Ishikawa (cell line): ENCODE measurements around the gene NT5DC3.

Source experiments
- CEBPB ChIP-seq: IDR thresholded peaks from 2 replicates; pipeline ENCODE4 v1.6.1; 2012
- RAD21 ChIP-seq: IDR thresholded peaks from 2 replicates; pipeline ENCODE4 v1.6.1; 2012; ENCODE audit warnings: low read depth
- TAF1 ChIP-seq: IDR thresholded peaks from 2 replicates; pipeline ENCODE4 v1.6.1; 2012; ENCODE audit warnings: low read depth, mild to moderate bottlenecking
- YY1 ChIP-seq: IDR thresholded peaks from 2 replicates; pipeline ENCODE4 v1.6.1; 2012; ENCODE audit warnings: low read depth

GRCh38 chr12:103883908-103884307, 42.9 kb upstream of the NT5DC3 start:
- no peak for TF ChIP-seq TAF1
- no peak for TF ChIP-seq CEBPB
- no peak for TF ChIP-seq YY1
- TF ChIP-seq RAD21, result no peak
